HCT116 (cell line): ENCODE data around the gene ASAP3. TPM values are rescaled to one million over a fixed set of nuclear protein-coding genes. Genes with fewer than 3 reads are reported as not detected.

Experiments used
- ATAC-seq: fragments of 200-7000 bp; cut with Tn5 transposase; 2 replicates; pipeline ENCODE4 v1.9.1; 2020; ENCODE audit warnings: mild to moderate bottlenecking, moderate library complexity
- BruUV-seq: library from RNA; stranded (reverse); fragments of 400-500 nt; replicated peaks from 2 replicates; lab custom pipeline; 2021; lab: Mats Ljungman, UMichigan
- CTCF ChIA-PET: fragments of 300-600 bp; sonication (Branson Sonifier 250); formaldehyde crosslinking; loops from one replicate; lab custom pipeline; 2021; ENCODE audit warnings: antibody characterized with exemption; lab: Charles Lee
- POLR2A ChIA-PET: fragments of 300-600, 350-600 bp; sonication (Branson Sonifier 250); formaldehyde crosslinking; loops from one replicate; lab custom pipeline; 2021; ENCODE audit warnings: antibody characterized with exemption; lab: Charles Lee
- RAD21 ChIA-PET, 2 experiments: fragments of 300-600 bp; sonication (Branson Sonifier 250); formaldehyde crosslinking; loops; one replicate each; lab custom pipeline; 2023; ENCODE audit warnings: low total read pairs in 2 of 2; ENCODE audit not compliant: uncharacterized antibody in 2 of 2, unreplicated experiment in 2 of 2, low non-redundant PET in 1 of 2; lab: Charles Lee
- DNase-seq: peaks from one replicate; pipeline ENCODE4 v3.0.0-alpha.2; 2010; ENCODE audit warnings: low read depth, low spot score
- H2AFZ ChIP-seq: fragments of 200-600 bp; shearing (Covaris generic), sonication (generic); 2 replicates; pipeline ENCODE4 v1.6.1; 2017; ENCODE audit warnings: low read depth, mixed run types, mixed read lengths, antibody characterized with exemption, low read length; ENCODE audit not compliant: poor library complexity, severe bottlenecking
- H3K27ac ChIP-seq: 2 replicates; pipeline ENCODE4 v1.5.1; 2012; ENCODE audit warnings: low read depth, low read length
- H3K27me3 ChIP-seq: fragments of 200-600 bp; sonication (generic); 2 replicates; pipeline ENCODE4 v1.6.1; 2016; ENCODE audit warnings: mixed run types, low read length, mixed read lengths; ENCODE audit not compliant: insufficient read depth
- H3K36me3 ChIP-seq, 2 experiments: fragments of 200-500 bp in 1 of 2; fragments of 200-600 bp in 1 of 2; sonication (Bioruptor generic) in 1 of 2; sonication (generic) in 1 of 2; 2 replicates each; pipeline versions ENCODE4 v1.5.1 to v1.6.1; 2014 to 2016; ENCODE audit warnings: low read length in 2 of 2, inconsistent platforms in 1 of 2, mixed read lengths in 1 of 2, mixed run types in 1 of 2; ENCODE audit not compliant: insufficient read depth in 2 of 2, control insufficient read depth in 1 of 2
- H3K4me1 ChIP-seq, 2 experiments: fragments of 200-600 bp in 1 of 2; sonication (generic) in 1 of 2; 2 replicates each; pipeline versions ENCODE4 v1.5.1 to v1.6.1; 2012 to 2017; ENCODE audit warnings: low read length in 2 of 2, inconsistent platforms in 1 of 2, mild to moderate bottlenecking in 1 of 2, mixed read lengths in 1 of 2, mixed run types in 1 of 2, moderate library complexity in 1 of 2; ENCODE audit not compliant: insufficient read depth in 2 of 2, control insufficient read depth in 1 of 2
- H3K4me2 ChIP-seq: fragments of 200-600 bp; sonication (generic); 2 replicates; pipeline ENCODE4 v1.6.1; 2017; ENCODE audit warnings: mixed run types, low read length, mixed read lengths
- H3K4me3 ChIP-seq, 2 experiments: fragments of 200-600 bp in 1 of 2; sonication (generic) in 1 of 2; replicated peaks in 1 of 2; 2 replicates each; pipeline ENCODE4 v1.5.1; 2011 to 2016; ENCODE audit warnings: low read length in 2 of 2, control low read depth in 1 of 2, low read depth in 1 of 2, mild to moderate bottlenecking in 1 of 2, mixed read lengths in 1 of 2, mixed run types in 1 of 2
- H3K79me2 ChIP-seq: fragments of 200-600 bp; sonication (generic); 2 replicates; pipeline ENCODE4 v1.6.1; 2017; ENCODE audit warnings: mild to moderate bottlenecking, mixed run types, low read length, moderate library complexity, mixed read lengths; ENCODE audit not compliant: insufficient read depth
- H3K9ac ChIP-seq: fragments of 200-600 bp; sonication (generic); 2 replicates; pipeline ENCODE4 v1.6.1; 2016; ENCODE audit warnings: low read length, mixed read lengths
- H3K9me2 ChIP-seq: fragments of 200-600 bp; sonication (generic), shearing (Covaris generic); 2 replicates; pipeline ENCODE4 v1.6.1; 2017; ENCODE audit warnings: mixed run types, mild to moderate bottlenecking, moderate library complexity; ENCODE audit not compliant: insufficient read depth
- H3K9me3 ChIP-seq, 2 experiments: fragments of 200-500 bp in 1 of 2; fragments of 200-600 bp in 1 of 2; sonication (Bioruptor generic) in 1 of 2; sonication (generic) in 1 of 2; 2 replicates each; pipeline ENCODE4 v1.6.1; 2014 to 2017; ENCODE audit warnings: low read length in 2 of 2, mixed read lengths in 2 of 2, inconsistent platforms in 1 of 2, low read depth in 1 of 2, mild to moderate bottlenecking in 1 of 2, mixed run types in 1 of 2, moderate library complexity in 1 of 2; ENCODE audit not compliant: control insufficient read depth in 1 of 2, insufficient read depth in 1 of 2
- H4K20me1 ChIP-seq: fragments of 200-600 bp; sonication (generic), shearing (Covaris generic); 2 replicates; pipeline ENCODE4 v1.6.1; 2017; ENCODE audit warnings: mixed run types, mild to moderate bottlenecking, moderate library complexity; ENCODE audit not compliant: insufficient read depth
- CBX3 ChIP-seq: IDR thresholded peaks from 2 replicates; pipeline ENCODE4 v1.6.1; 2012; ENCODE audit warnings: low read depth
- EGR1 ChIP-seq: IDR thresholded peaks from 2 replicates; pipeline ENCODE4 v1.6.1; 2012; ENCODE audit warnings: low read depth
- EZH2 ChIP-seq: fragments of 200-600 bp; sonication (generic); IDR thresholded peaks from 2 replicates; pipeline ENCODE4 v1.6.1; 2017; ENCODE audit warnings: antibody characterized with exemption, mixed run types
- JUND ChIP-seq: IDR thresholded peaks from 2 replicates; pipeline ENCODE4 v1.6.1; 2012
- POLR2AphosphoS5 ChIP-seq: IDR thresholded peaks from 2 replicates; pipeline ENCODE4 v1.6.1; 2011; ENCODE audit warnings: mild to moderate bottlenecking, low read depth, low read length, moderate library complexity
- RAD21 ChIP-seq: IDR thresholded peaks from 2 replicates; pipeline ENCODE4 v1.6.1; 2012; ENCODE audit warnings: low read depth, mild to moderate bottlenecking
- SIN3A ChIP-seq: IDR thresholded peaks from 2 replicates; pipeline ENCODE4 v1.6.1; 2012; ENCODE audit warnings: low read depth
- SP1 ChIP-seq: IDR thresholded peaks from 2 replicates; pipeline ENCODE4 v1.6.1; 2012; ENCODE audit warnings: low read depth
- ZFX ChIP-seq: fragments of 450-650 bp; IDR thresholded peaks from 2 replicates; pipeline ENCODE4 v1.6.1; 2017
- intact Hi-C: fragments of 100-400 bp; cut with micrococcal nuclease; formaldehyde crosslinking; loops from 2 replicates; pipeline ENCODE4 v1.10.0; 2022
- total RNA-seq: library from RNA; stranded (reverse); gene quantifications from one replicate; pipeline ENCODE4 v1.2.1, GENCODE V29; 2021; ENCODE audit not compliant: unreplicated experiment
- TF ChIP-seq, protein P1 (sequence below): IDR thresholded peaks from 2 replicates; pipeline ENCODE4 v1.6.1; 2011; ENCODE audit warnings: mild to moderate bottlenecking, low read length, moderate library complexity; ENCODE audit not compliant: insufficient replicate concordance; ENCODE audit errors: extremely low read depth
- TF ChIP-seq, protein P2 (sequence below), 3 experiments: fragments of 200-600 bp in 1 of 3; sonication (generic) in 1 of 3; IDR thresholded peaks in 2 of 3; conservative IDR thresholded peaks in 1 of 3; 2 replicates each; pipeline ENCODE4 v1.5.1; 2012 to 2017; ENCODE audit warnings: low read depth in 2 of 3, low read length in 2 of 3, antibody characterized with exemption in 1 of 3, borderline replicate concordance in 1 of 3, control low read depth in 1 of 3, mild to moderate bottlenecking in 1 of 3, mixed read lengths in 1 of 3, mixed run types in 1 of 3, moderate library complexity in 1 of 3; ENCODE audit not compliant: insufficient read depth in 1 of 3

The ASAP3 gene
- total RNA-seq, 1 experiment from 2014 or later: 19.7 TPM

- H4K20me1 ChIP-seq: no peaks in the 10 kb centered on the region
- peaks cover 9 to 16% of the 10 kb centered on the region in 2 experiments for H3K4me1 ChIP-seq
- no peaks in the 10 kb centered on the region for H3K9me3 ChIP-seq
- H3K36me3 ChIP-seq: no peaks in the 10 kb centered on the region
- DNase-seq (no peak), ATAC-seq (no peak)
- no peak overlapping the region for H2AFZ ChIP-seq
- ChIA-PET POLR2A (no interaction called here), RAD21 (no interaction called here), CTCF (no interaction called here)
- H3K9ac ChIP-seq: no peak overlapping the region
- intact Hi-C loops: no loop called here
- no peak overlapping the region for H3K4me3 ChIP-seq
- H3K9me2 ChIP-seq: no peaks in the 10 kb centered on the region
- H3K4me2 ChIP-seq: no peak overlapping the region
- no peak overlapping the region for H3K27ac ChIP-seq
- H3K79me2 ChIP-seq: no peaks in the 10 kb centered on the region
- no TSS peak for BruUV-seq
- no peaks in the 10 kb centered on the region for H3K27me3 ChIP-seq
- TF ChIP-seq SIN3A: no peak
- TF ChIP-seq CBX3: no peak
- TF ChIP-seq POLR2AphosphoS5: no peak
- no peak for TF ChIP-seq EZH2
- TF ChIP-seq, protein P1, sequence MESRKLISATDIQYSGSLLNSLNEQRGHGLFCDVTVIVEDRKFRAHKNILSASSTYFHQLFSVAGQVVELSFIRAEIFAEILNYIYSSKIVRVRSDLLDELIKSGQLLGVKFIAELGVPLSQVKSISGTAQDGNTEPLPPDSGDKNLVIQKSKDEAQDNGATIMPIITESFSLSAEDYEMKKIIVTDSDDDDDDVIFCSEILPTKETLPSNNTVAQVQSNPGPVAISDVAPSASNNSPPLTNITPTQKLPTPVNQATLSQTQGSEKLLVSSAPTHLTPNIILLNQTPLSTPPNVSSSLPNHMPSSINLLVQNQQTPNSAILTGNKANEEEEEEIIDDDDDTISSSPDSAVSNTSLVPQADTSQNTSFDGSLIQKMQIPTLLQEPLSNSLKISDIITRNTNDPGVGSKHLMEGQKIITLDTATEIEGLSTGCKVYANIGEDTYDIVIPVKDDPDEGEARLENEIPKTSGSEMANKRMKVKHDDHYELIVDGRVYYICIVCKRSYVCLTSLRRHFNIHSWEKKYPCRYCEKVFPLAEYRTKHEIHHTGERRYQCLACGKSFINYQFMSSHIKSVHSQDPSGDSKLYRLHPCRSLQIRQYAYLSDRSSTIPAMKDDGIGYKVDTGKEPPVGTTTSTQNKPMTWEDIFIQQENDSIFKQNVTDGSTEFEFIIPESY: no peak
- no peak for TF ChIP-seq SP1
- no peak for TF ChIP-seq ZFX
Observed at GRCh38 chr1:23471473-23472075, 12.4 kb downstream of the ASAP3 start.

- H3K9me3 ChIP-seq: no peaks in the 10 kb centered on the region
- POLR2A ChIA-PET: no interaction called here
Observed at GRCh38 chr1:23470282-23471070, 13.5 kb downstream of the ASAP3 start.

More at GRCh38 chr1:23470282-23471070, 13.5 kb downstream of the ASAP3 start:
- H3K27ac ChIP-seq: no peak overlapping the region
- H3K36me3 ChIP-seq: no peaks in the 10 kb centered on the region
- BruUV-seq: no TSS peak
- no peak overlapping the region for H3K9ac ChIP-seq
- H3K4me3 ChIP-seq: no peak overlapping the region
- RAD21 ChIA-PET: no interaction called here
- TF ChIP-seq CBX3 (no peak), EGR1 (no peak), JUND (no peak), RAD21 (no peak)
- TF ChIP-seq, protein P2, sequence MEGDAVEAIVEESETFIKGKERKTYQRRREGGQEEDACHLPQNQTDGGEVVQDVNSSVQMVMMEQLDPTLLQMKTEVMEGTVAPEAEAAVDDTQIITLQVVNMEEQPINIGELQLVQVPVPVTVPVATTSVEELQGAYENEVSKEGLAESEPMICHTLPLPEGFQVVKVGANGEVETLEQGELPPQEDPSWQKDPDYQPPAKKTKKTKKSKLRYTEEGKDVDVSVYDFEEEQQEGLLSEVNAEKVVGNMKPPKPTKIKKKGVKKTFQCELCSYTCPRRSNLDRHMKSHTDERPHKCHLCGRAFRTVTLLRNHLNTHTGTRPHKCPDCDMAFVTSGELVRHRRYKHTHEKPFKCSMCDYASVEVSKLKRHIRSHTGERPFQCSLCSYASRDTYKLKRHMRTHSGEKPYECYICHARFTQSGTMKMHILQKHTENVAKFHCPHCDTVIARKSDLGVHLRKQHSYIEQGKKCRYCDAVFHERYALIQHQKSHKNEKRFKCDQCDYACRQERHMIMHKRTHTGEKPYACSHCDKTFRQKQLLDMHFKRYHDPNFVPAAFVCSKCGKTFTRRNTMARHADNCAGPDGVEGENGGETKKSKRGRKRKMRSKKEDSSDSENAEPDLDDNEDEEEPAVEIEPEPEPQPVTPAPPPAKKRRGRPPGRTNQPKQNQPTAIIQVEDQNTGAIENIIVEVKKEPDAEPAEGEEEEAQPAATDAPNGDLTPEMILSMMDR (IDR thresholded peaks at IDR 0.05 in 2 of 3, conservative IDR thresholded peaks at IDR 0.05 in 1 of 3; ENCODE audit: borderline replicate concordance in 1 of 3, insufficient read depth in 1 of 3, low read depth in 2 of 3, low read length in 2 of 3): no peak
- TF ChIP-seq, protein P1: no peak
- intact Hi-C loops: no loop called here
- no peaks in the 10 kb centered on the region for H3K9me2 ChIP-seq
- peaks cover 8 to 15% of the 10 kb centered on the region in 2 experiments for H3K4me1 ChIP-seq
- CTCF ChIA-PET: no interaction called here
- ATAC-seq (no peak), DNase-seq (no peak)
- no peak overlapping the region for H2AFZ ChIP-seq
- H3K4me2 ChIP-seq: no peak overlapping the region
- H3K27me3 ChIP-seq: no peaks in the 10 kb centered on the region
- no peaks in the 10 kb centered on the region for H3K79me2 ChIP-seq
- no peaks in the 10 kb centered on the region for H4K20me1 ChIP-seq
